Measurements from ENCODE around the gene LTBP4. TPM values are rescaled to one million over a fixed set of nuclear protein-coding genes. Genes with fewer than 3 reads are reported as not detected.

Gene LTBP4
- total RNA-seq, 1 donor from 2014 or later: 93.6 TPM

GRCh38 chr19:40663695-40664692, 62.8 kb downstream of the LTBP4 start:
- no peaks in the 10 kb centered on the region for H3K9me3 Mint-ChIP-seq (ENCODE audit: unreplicated experiment)
- peaks cover 7% of the 10 kb centered on the region for H3K36me3 Mint-ChIP-seq (ENCODE audit: unreplicated experiment)
- peak overlapping the region; percentile 78 for H3K4me3 Mint-ChIP-seq (ENCODE audit: unreplicated experiment)
- H3K4me1 Mint-ChIP-seq (ENCODE audit: unreplicated experiment): peaks cover 15% of the 10 kb centered on the region
- TF ChIP-seq, protein P1, sequence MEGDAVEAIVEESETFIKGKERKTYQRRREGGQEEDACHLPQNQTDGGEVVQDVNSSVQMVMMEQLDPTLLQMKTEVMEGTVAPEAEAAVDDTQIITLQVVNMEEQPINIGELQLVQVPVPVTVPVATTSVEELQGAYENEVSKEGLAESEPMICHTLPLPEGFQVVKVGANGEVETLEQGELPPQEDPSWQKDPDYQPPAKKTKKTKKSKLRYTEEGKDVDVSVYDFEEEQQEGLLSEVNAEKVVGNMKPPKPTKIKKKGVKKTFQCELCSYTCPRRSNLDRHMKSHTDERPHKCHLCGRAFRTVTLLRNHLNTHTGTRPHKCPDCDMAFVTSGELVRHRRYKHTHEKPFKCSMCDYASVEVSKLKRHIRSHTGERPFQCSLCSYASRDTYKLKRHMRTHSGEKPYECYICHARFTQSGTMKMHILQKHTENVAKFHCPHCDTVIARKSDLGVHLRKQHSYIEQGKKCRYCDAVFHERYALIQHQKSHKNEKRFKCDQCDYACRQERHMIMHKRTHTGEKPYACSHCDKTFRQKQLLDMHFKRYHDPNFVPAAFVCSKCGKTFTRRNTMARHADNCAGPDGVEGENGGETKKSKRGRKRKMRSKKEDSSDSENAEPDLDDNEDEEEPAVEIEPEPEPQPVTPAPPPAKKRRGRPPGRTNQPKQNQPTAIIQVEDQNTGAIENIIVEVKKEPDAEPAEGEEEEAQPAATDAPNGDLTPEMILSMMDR (IDR thresholded peaks at IDR 0.05): no peak
- peaks cover 3% of the 10 kb centered on the region for H3K27me3 Mint-ChIP-seq (ENCODE audit: unreplicated experiment)
- DNase-seq (ENCODE audit: extremely low spot score, unreplicated experiment): no peak
- peak overlapping the region; percentile 79 for H3K27ac Mint-ChIP-seq (ENCODE audit: unreplicated experiment)

DNA sequence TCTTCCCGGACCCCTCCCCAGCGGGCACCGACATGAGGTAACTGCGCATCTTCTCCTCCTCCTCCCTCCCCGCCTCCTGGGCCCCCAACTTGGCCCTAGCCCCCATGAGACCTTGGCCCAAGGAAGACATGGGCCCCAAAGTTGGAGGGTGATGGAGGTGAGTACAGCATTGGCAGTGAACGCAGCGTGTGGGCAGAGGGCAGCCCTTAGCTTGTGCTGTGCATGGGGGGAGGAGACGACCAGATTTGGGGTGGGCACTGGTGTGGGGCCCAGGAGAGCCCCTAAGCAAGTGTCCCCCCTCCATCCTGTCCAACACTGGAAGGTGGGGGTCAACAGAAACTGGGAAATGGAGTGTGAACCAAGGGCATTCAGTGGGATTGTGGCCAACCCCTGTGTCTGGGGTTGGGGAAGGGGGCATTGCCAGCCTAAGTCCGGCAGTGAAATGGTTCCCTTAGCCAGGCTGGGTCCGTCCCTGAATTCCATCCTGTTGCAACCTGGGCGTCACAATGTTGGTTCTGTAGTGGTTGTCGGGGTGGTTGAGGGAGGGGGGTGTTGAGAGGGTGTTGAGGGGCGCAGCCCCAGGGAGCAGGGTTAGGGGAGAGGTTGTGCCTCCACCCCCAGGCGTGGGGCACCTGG, 65.8 kb downstream of the LTBP4 start:
- Mint-ChIP-seq H3K4me3 (ENCODE audit: unreplicated experiment) (no peak overlapping the region), H3K9me3 (ENCODE audit: unreplicated experiment) (no peaks in the 10 kb centered on the region), H3K27me3 (ENCODE audit: unreplicated experiment) (no peaks in the 10 kb centered on the region), H3K4me1 (ENCODE audit: unreplicated experiment) (peaks cover 15% of the 10 kb centered on the region), H3K27ac (ENCODE audit: unreplicated experiment) (no peak overlapping the region), H3K36me3 (ENCODE audit: unreplicated experiment) (peaks cover 32% of the 10 kb centered on the region)
- DNase-seq (ENCODE audit: extremely low spot score, unreplicated experiment): no peak
- TF ChIP-seq, protein P1 (IDR thresholded peaks at IDR 0.05): no peak

GRCh38 chr19:40667602-40668001, 66.4 kb downstream of the LTBP4 start:
- Mint-ChIP-seq H3K4me1 (ENCODE audit: unreplicated experiment) (peaks cover 13% of the 10 kb centered on the region), H3K36me3 (ENCODE audit: unreplicated experiment) (peaks cover 32% of the 10 kb centered on the region), H3K4me3 (ENCODE audit: unreplicated experiment) (no peak overlapping the region), H3K9me3 (ENCODE audit: unreplicated experiment) (no peaks in the 10 kb centered on the region), H3K27ac (ENCODE audit: unreplicated experiment) (no peak overlapping the region), H3K27me3 (ENCODE audit: unreplicated experiment) (no peaks in the 10 kb centered on the region)
- no peak for DNase-seq (ENCODE audit: extremely low spot score, unreplicated experiment)
- TF ChIP-seq, protein P1 (IDR thresholded peaks at IDR 0.05): no peak

DNA sequence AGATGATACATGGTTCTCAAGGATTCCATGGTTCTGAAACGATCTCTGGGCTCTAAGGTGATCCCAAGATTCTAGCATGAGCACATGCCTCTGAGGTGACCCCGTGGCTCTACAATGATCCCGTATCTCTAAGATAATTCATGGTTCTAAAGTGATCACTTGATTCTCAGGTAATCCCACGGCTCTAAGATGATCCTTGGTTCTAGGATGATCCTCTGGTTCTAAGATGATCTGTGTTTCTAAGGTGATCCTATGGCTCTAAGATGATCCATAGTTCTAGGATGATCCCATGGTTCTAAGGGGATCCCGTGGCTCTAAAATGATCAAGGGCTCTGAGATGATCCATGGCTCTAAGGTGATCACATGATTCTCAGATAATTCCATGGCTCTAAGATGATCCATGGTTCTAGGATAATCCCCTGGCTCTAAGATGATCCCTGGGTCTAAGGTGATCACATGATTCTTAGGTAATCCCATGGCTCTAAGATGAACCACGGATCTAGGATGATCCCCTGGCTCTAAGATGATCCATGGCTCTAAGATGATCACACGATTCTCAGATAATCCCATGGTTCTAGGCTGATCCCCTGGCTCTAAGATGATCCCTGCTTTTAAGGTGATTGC, 67.9 kb downstream of the LTBP4 start:
- Mint-ChIP-seq H3K9me3 (ENCODE audit: unreplicated experiment) (no peaks in the 10 kb centered on the region), H3K4me1 (ENCODE audit: unreplicated experiment) (peaks cover 2% of the 10 kb centered on the region), H3K27me3 (ENCODE audit: unreplicated experiment) (no peaks in the 10 kb centered on the region), H3K36me3 (ENCODE audit: unreplicated experiment) (peaks cover 32% of the 10 kb centered on the region), H3K27ac (ENCODE audit: unreplicated experiment) (no peak overlapping the region), H3K4me3 (ENCODE audit: unreplicated experiment) (no peak overlapping the region)
- TF ChIP-seq, protein P1 (IDR thresholded peaks at IDR 0.05): no peak
- no peak for DNase-seq (ENCODE audit: extremely low spot score, unreplicated experiment)
